PC-3 (cell line): ENCODE measurements around the gene DENND1B.

Experiments used
- CTCF ChIP-seq: fragments of 300-600 bp; sonication (generic); conservative IDR thresholded peaks from 2 replicates; pipeline ENCODE4 v1.5.1; 2017; ENCODE audit warnings: antibody characterized with exemption, low read depth, mild to moderate bottlenecking, low read length
- EZH2 ChIP-seq: fragments of 300-600 bp; sonication (generic); IDR thresholded peaks from one replicate; pipeline ENCODE4 v1.6.1; 2017; ENCODE audit warnings: antibody characterized with exemption, mild to moderate bottlenecking, low read length; ENCODE audit not compliant: unreplicated experiment

GRCh38 chr1:197485790-197486189 lies 289.5 kb downstream of the DENND1B start:
- TF ChIP-seq CTCF, result no peak
- TF ChIP-seq EZH2, result no peak
